Panc1 (cell line): ENCODE measurements around the gene CMPK1. TPM values are rescaled to one million over a fixed set of nuclear protein-coding genes. Genes with fewer than 3 reads are reported as not detected.
A peak's percentile ranks its signal among the peaks of the same experiment; 100 is the strongest.

Source experiments
- ATAC-seq: fragments of 200-7000 bp; cut with Tn5 transposase; 2 replicates; pipeline ENCODE4 v1.9.1; 2020; ENCODE audit warnings: mild to moderate bottlenecking, moderate library complexity
- BruUV-seq: library from RNA; stranded (reverse); fragments of 400-500 nt; replicated peaks from 2 replicates; lab custom pipeline; 2021; lab: Mats Ljungman, UMichigan
- CTCF ChIA-PET: fragments of 300-600 bp; sonication (Branson Sonifier 250); formaldehyde crosslinking; loops from one replicate; lab custom pipeline; 2022; ENCODE audit warnings: antibody characterized with exemption; lab: Charles Lee
- POLR2A ChIA-PET: fragments of 300-600 bp; sonication (Branson Sonifier 250); formaldehyde crosslinking; loops from one replicate; lab custom pipeline; 2022; ENCODE audit warnings: antibody characterized with exemption; lab: Charles Lee
- DNase-seq: peaks from one replicate; pipeline ENCODE4 v3.0.0-alpha.2; 2010; ENCODE audit warnings: low read depth, low spot score
- H3K27ac ChIP-seq: 2 replicates; pipeline ENCODE4 v1.5.1; 2011; ENCODE audit warnings: mild to moderate bottlenecking, low read length, inconsistent platforms
- H3K27me3 ChIP-seq: fragments of 200-500 bp; sonication (Bioruptor generic); 2 replicates; pipeline ENCODE4 v1.6.0; 2014; ENCODE audit warnings: low read length, inconsistent platforms; ENCODE audit not compliant: control insufficient read depth, insufficient read depth
- H3K36me3 ChIP-seq: fragments of 200-500 bp; sonication (Bioruptor generic); 2 replicates; pipeline ENCODE4 v1.5.1; 2014; ENCODE audit warnings: inconsistent platforms, mild to moderate bottlenecking, low read length, moderate library complexity; ENCODE audit not compliant: control insufficient read depth, insufficient read depth
- H3K4me1 ChIP-seq: 2 replicates; pipeline ENCODE4 v1.5.1; 2011; ENCODE audit warnings: inconsistent platforms, mild to moderate bottlenecking, low read length, moderate library complexity; ENCODE audit not compliant: control insufficient read depth, insufficient read depth
- H3K4me3 ChIP-seq, 2 experiments: 2 replicates each; pipeline ENCODE4 v1.5.1; 2011 to 2012; ENCODE audit warnings: low read depth in 2 of 2, low read length in 2 of 2, mild to moderate bottlenecking in 2 of 2, inconsistent platforms in 1 of 2, moderate library complexity in 1 of 2
- H3K9me3 ChIP-seq: fragments of 200-500 bp; sonication (Bioruptor generic); 2 replicates; pipeline ENCODE4 v1.5.1; 2014; ENCODE audit warnings: low read depth, mild to moderate bottlenecking, inconsistent platforms, low read length, moderate library complexity; ENCODE audit not compliant: control insufficient read depth, insufficient read depth
- POLR2AphosphoS5 ChIP-seq: IDR thresholded peaks from 2 replicates; pipeline ENCODE4 v1.6.1; 2012; ENCODE audit warnings: mild to moderate bottlenecking, low read depth, low read length, moderate library complexity
- SIN3A ChIP-seq: IDR thresholded peaks from 2 replicates; pipeline ENCODE4 v1.6.1; 2012; ENCODE audit warnings: low read depth, mild to moderate bottlenecking, low read length, moderate library complexity, borderline replicate concordance; ENCODE audit not compliant: insufficient read depth
- TCF7L2 ChIP-seq: IDR thresholded peaks from 2 replicates; pipeline ENCODE4 v1.6.1; 2011; ENCODE audit warnings: mild to moderate bottlenecking, low read depth, low read length, inconsistent platforms
- in situ Hi-C: cut with HindIII; loops from 2 replicates; pipeline ENCODE4 v1.10.0; 2016; ENCODE audit warnings: low sequenced_read_pairs, low pct_unique_long_range_greater_than_20kb
- intact Hi-C: fragments of 100-400 bp; cut with micrococcal nuclease; formaldehyde crosslinking; loops from one replicate; pipeline ENCODE4 v1.10.0; 2022; ENCODE audit not compliant: unreplicated experiment
- total RNA-seq: library from RNA; stranded (reverse); gene quantifications from one replicate; pipeline ENCODE4 v1.2.1, GENCODE V29; 2021; ENCODE audit not compliant: unreplicated experiment
- TF ChIP-seq, protein P1 (sequence below), 2 experiments: IDR thresholded peaks; 2 replicates each; pipeline ENCODE4 v1.6.1; 2011 to 2012; ENCODE audit warnings: low read depth in 2 of 2, control low read depth in 1 of 2, low read length in 1 of 2, mild to moderate bottlenecking in 1 of 2, moderate library complexity in 1 of 2; ENCODE audit not compliant: insufficient read depth in 1 of 2
- TF ChIP-seq, protein P2 (sequence below): fragments of 450-650 bp; IDR thresholded peaks from 2 replicates; pipeline ENCODE4 v1.5.1; 2017; ENCODE audit warnings: mild to moderate bottlenecking

Gene CMPK1
- total RNA-seq, 1 experiment from 2014 or later, result 85.1 TPM

DNA sequence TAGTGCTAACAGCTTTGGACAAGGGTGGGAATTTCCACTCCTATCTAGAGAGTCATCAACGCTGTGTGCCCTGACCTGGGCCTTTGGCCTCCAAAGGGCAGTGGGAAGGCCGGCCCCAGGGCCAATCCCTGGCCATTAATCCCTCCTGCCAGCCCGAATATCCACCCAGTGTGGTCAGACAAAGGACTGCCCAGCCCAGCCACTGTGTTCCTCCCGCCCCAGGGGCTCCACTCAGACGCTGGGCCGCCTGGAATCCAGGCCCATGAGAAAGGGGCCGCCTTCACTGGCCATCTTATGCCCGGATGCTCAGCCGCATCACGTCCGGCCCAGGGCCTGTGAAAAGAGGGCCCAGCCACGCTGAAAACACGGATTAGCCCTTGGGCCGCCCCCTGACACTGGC is 78.8 kb downstream of the CMPK1 start:
- POLR2A ChIA-PET, result no interaction called here
- BruUV-seq, result no TSS peak

DNA sequence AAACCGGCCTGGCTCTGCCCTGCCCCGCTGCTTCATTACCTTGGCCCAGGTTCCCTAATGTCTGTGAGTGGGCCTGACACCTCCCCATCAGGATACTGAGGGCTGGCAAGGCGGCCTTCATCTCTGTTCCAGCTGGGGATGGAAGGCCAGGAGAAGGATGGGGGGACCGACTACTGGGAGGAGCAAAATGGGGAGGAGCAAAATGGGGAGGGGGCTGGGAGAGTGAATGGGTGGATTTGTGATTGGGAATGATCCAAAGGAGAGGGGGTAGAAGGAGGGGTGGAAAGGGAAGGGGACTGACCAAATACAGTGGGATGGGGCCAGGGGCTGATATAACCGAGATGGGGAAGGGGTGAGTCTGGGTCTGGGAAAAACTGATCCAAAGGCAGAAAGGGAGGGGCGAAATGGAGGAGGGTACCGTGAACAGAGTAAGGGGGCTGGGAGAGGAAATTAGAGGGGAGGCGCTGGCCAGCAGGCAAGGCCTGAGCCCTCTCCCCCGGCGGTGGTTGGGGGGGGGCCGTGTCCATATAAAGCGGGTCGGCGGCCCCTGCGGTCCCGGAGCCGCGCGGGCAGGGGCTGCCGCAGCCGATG is 82.2 kb downstream of the CMPK1 start, which contains the start of gene FOXE3:
Gene FOXE3, plus strand, starts transcription at position 558 of the 591 bp plus-strand sequence. Its CDS starts 31 bp downstream, at position 589.
- Histone ChIP-seq H3K27me3 (no peaks in the 10 kb centered on the region), H3K4me3 (peak within 1 kb of the TSS; percentile 37 to 40), H3K4me1 (no peaks in the 10 kb centered on the region), H3K27ac (no peak within 1 kb of the TSS), H3K9me3 (no peaks in the 10 kb centered on the region), H3K36me3 (no peaks in the 10 kb centered on the region)
- POLR2A ChIA-PET, result no interaction called here
- in situ Hi-C loops (no loop called here), intact Hi-C loops (no loop called here)
- TF ChIP-seq TCF7L2 (no peak), POLR2AphosphoS5 (no peak), SIN3A (no peak)
- TF ChIP-seq, protein P1, sequence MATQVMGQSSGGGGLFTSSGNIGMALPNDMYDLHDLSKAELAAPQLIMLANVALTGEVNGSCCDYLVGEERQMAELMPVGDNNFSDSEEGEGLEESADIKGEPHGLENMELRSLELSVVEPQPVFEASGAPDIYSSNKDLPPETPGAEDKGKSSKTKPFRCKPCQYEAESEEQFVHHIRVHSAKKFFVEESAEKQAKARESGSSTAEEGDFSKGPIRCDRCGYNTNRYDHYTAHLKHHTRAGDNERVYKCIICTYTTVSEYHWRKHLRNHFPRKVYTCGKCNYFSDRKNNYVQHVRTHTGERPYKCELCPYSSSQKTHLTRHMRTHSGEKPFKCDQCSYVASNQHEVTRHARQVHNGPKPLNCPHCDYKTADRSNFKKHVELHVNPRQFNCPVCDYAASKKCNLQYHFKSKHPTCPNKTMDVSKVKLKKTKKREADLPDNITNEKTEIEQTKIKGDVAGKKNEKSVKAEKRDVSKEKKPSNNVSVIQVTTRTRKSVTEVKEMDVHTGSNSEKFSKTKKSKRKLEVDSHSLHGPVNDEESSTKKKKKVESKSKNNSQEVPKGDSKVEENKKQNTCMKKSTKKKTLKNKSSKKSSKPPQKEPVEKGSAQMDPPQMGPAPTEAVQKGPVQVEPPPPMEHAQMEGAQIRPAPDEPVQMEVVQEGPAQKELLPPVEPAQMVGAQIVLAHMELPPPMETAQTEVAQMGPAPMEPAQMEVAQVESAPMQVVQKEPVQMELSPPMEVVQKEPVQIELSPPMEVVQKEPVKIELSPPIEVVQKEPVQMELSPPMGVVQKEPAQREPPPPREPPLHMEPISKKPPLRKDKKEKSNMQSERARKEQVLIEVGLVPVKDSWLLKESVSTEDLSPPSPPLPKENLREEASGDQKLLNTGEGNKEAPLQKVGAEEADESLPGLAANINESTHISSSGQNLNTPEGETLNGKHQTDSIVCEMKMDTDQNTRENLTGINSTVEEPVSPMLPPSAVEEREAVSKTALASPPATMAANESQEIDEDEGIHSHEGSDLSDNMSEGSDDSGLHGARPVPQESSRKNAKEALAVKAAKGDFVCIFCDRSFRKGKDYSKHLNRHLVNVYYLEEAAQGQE (IDR thresholded peaks at IDR 0.05; ENCODE audit: insufficient read depth in 1 of 2, low read depth in 2 of 2, low read length in 1 of 2), result no peak
- TF ChIP-seq, protein P2, sequence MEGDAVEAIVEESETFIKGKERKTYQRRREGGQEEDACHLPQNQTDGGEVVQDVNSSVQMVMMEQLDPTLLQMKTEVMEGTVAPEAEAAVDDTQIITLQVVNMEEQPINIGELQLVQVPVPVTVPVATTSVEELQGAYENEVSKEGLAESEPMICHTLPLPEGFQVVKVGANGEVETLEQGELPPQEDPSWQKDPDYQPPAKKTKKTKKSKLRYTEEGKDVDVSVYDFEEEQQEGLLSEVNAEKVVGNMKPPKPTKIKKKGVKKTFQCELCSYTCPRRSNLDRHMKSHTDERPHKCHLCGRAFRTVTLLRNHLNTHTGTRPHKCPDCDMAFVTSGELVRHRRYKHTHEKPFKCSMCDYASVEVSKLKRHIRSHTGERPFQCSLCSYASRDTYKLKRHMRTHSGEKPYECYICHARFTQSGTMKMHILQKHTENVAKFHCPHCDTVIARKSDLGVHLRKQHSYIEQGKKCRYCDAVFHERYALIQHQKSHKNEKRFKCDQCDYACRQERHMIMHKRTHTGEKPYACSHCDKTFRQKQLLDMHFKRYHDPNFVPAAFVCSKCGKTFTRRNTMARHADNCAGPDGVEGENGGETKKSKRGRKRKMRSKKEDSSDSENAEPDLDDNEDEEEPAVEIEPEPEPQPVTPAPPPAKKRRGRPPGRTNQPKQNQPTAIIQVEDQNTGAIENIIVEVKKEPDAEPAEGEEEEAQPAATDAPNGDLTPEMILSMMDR, result no peak
- ATAC-seq (no peak), DNase-seq (no peak)
- CTCF ChIA-PET, result no interaction called here
- no TSS peak for BruUV-seq

More for the DNA sequence above, 78.8 kb downstream of the CMPK1 start:
- Histone ChIP-seq H3K4me1 (no peaks in the 10 kb centered on the region), H3K36me3 (no peaks in the 10 kb centered on the region), H3K4me3 (no peak overlapping the region), H3K27ac (no peak overlapping the region), H3K9me3 (no peaks in the 10 kb centered on the region), H3K27me3 (no peaks in the 10 kb centered on the region)
- no peak for DNase-seq
- in situ Hi-C loops (no loop called here), intact Hi-C loops (no loop called here)
- TF ChIP-seq, protein P2, result no peak
- no peak for TF ChIP-seq SIN3A
- CTCF ChIA-PET, result no interaction called here
- ATAC-seq, result no peak
